GM13976 (cell line): ENCODE results near the gene MXI1.

Experiments used
- DNase-seq: peaks from one replicate; pipeline ENCODE4 v3.0.0; 2012; ENCODE audit warnings: low spot score
- CTCF ChIP-seq: IDR thresholded peaks from 2 replicates; pipeline ENCODE4 v1.5.1; 2012; ENCODE audit warnings: borderline replicate concordance, mild to moderate bottlenecking; ENCODE audit not compliant: insufficient read depth; ENCODE audit errors: extremely low read depth, missing control alignments, control extremely low read depth
- in situ Hi-C: fragments of 300-500 bp; cut with MboI; formaldehyde crosslinking; loops from one replicate; pipeline ENCODE4 v1.12.0; 2022; ENCODE audit warnings: low sequenced_read_pairs, mixed read lengths, inconsistent platforms; ENCODE audit not compliant: unreplicated experiment

The MXI1 gene

GRCh38 chr10:110171032-110171431 is 36.4 kb upstream of the MXI1 start:
- DNase-seq: no peak
- TF ChIP-seq CTCF: no peak
- in situ Hi-C loops: no loop called here

- DNase-seq: no peak
- no peak for TF ChIP-seq CTCF
- in situ Hi-C loops: no loop called here
Observed at GRCh38 chr10:110172155-110172554, 35.2 kb upstream of the MXI1 start.

- no peak for DNase-seq
- TF ChIP-seq CTCF: no peak
- in situ Hi-C loops: no loop called here
Observed at GRCh38 chr10:110174201-110174600, 33.2 kb upstream of the MXI1 start.

GRCh38 chr10:110174816-110175215 is 32.6 kb upstream of the MXI1 start:
- no peak for DNase-seq
- no peak for TF ChIP-seq CTCF
- in situ Hi-C loops: no loop called here

GRCh38 chr10:110175406-110175805 is 32.0 kb upstream of the MXI1 start:
- no peak for TF ChIP-seq CTCF
- DNase-seq: no peak
- in situ Hi-C loops: no loop called here

- in situ Hi-C loops: no loop called here
- no peak for DNase-seq
- no peak for TF ChIP-seq CTCF
Observed at GRCh38 chr10:110176141-110177030, 31.0 kb upstream of the MXI1 start.
